Gastroesophageal sphincter (tissue), 3 donors: Measurements from ENCODE around the gene STEAP1B.

Experiments
- CTCF ChIP-seq, 4 experiments: fragments of 200-600 bp in 2 of 4; fragments of 450-650 bp in 2 of 4; sonication (generic) in 1 of 4; IDR thresholded peaks; one replicate each; pipeline ENCODE4 v1.5.1; 2017 to 2019; ENCODE audit warnings: antibody characterized with exemption in 4 of 4, mild to moderate bottlenecking in 2 of 4, moderate library complexity in 2 of 4
- EP300 ChIP-seq: sonication (generic); formaldehyde crosslinking; IDR thresholded peaks from one replicate; pipeline ENCODE4 v1.6.1; 2017; ENCODE audit warnings: antibody characterized with exemption, mild to moderate bottlenecking
- POLR2A ChIP-seq, 2 donors: fragments of 450-650 bp; IDR thresholded peaks; one replicate each; pipeline ENCODE4 v1.6.1; 2017; ENCODE audit warnings: antibody characterized with exemption in 2 of 2, mild to moderate bottlenecking in 2 of 2, moderate library complexity in 1 of 2
- POLR2AphosphoS5 ChIP-seq: sonication (generic); formaldehyde crosslinking; IDR thresholded peaks from one replicate; pipeline ENCODE4 v1.6.1; 2017; ENCODE audit warnings: antibody characterized with exemption

DNA sequence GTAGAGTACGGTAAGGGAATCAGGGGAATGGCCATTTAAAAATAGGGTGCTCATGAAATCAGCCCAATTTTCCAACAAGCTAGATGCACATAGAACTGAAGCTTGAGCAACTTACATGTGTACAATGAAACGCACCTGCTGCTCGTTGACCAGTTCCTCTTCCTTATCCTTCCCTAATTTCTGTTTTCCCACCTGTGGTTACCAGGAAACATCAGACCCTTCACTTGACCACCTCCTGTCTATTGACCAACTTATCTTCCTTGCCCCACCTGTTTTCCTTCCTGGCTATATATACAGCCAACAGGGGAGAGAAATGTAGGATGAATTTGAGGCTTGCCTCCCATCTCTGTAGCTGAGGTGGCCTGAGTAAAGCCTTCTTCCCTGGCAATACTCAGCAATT lies 105.2 kb downstream of the STEAP1B start:
- TF ChIP-seq CTCF (IDR thresholded peaks at IDR 0.05) (no peak), POLR2A (IDR thresholded peaks at IDR 0.05) (no peak), POLR2AphosphoS5 (no peak), EP300 (no peak)
